Tibial nerve (tissue), 4 donors: Measurements from ENCODE around the gene TBC1D22A. TPM values are rescaled to one million over a fixed set of nuclear protein-coding genes. Genes with fewer than 3 reads are reported as not detected.

Experiments used
- DNase-seq, 2 donors: peaks; one replicate each; pipeline ENCODE4 v3.0.0-alpha.2; 2019; ENCODE audit warnings: low spot score in 2 of 2
- H3K27ac ChIP-seq, 4 donors: fragments of 200-600 bp; sonication (generic) in 3 of 4; one replicate each; pipeline ENCODE4 v1.5.1; 2017 to 2019; ENCODE audit warnings: mild to moderate bottlenecking in 1 of 4
- H3K27me3 ChIP-seq, 2 donors: fragments of 200-600 bp; sonication (generic) in 1 of 2; one replicate each; pipeline versions ENCODE4 v1.5.1 to v1.6.0; 2017 to 2019
- H3K36me3 ChIP-seq, 3 donors: fragments of 200-600 bp; sonication (generic); one replicate each; pipeline ENCODE4 v1.5.1; 2018 to 2019
- H3K4me1 ChIP-seq, 4 donors: fragments of 200-600 bp; sonication (generic) in 3 of 4; one replicate each; pipeline ENCODE4 v1.5.1; 2017 to 2019
- H3K4me3 ChIP-seq, 4 donors: fragments of 200-600 bp; sonication (generic) in 3 of 4; one replicate each; pipeline ENCODE4 v1.5.1; 2017 to 2019; ENCODE audit warnings: mild to moderate bottlenecking in 1 of 4, moderate library complexity in 1 of 4
- H3K9me3 ChIP-seq, 4 donors: fragments of 200-600 bp; sonication (generic) in 3 of 4; one replicate each; pipeline ENCODE4 v1.5.1; 2017 to 2019
- CTCF ChIP-seq, 5 experiments: fragments of 200-600 bp in 3 of 5; fragments of 450-650 bp in 2 of 5; sonication (generic) in 3 of 5; IDR thresholded peaks; one replicate each; pipeline ENCODE4 v1.5.1; 2016 to 2019; ENCODE audit warnings: antibody characterized with exemption in 5 of 5, mild to moderate bottlenecking in 3 of 5, moderate library complexity in 2 of 5
- EP300 ChIP-seq, 2 donors: sonication (generic); formaldehyde crosslinking; IDR thresholded peaks; one replicate each; pipeline ENCODE4 v1.6.1; 2017; ENCODE audit warnings: antibody characterized with exemption in 2 of 2, mild to moderate bottlenecking in 1 of 2
- POLR2A ChIP-seq, 2 donors: fragments of 450-650 bp; IDR thresholded peaks; one replicate each; pipeline ENCODE4 v1.6.1; 2017; ENCODE audit warnings: antibody characterized with exemption in 2 of 2, mild to moderate bottlenecking in 2 of 2, moderate library complexity in 2 of 2
- WGBS, 2 donors: methylation state at CpG; one replicate each; pipeline ENCODE4 v1.1.5; 2018; 5-methylcytosine and 5-hydroxymethylcytosine counted together
- total RNA-seq, 4 donors: library from RNA; depleted of rRNA; stranded (reverse); fragments of >200 nt; gene quantifications; one replicate each; pipeline ENCODE4 v1.1.0, GENCODE V29; 2016

The TBC1D22A gene
- total RNA-seq, 4 donors from 2014 or later: 27.3 to 35.4 (median 29.3) TPM

- H3K4me3 ChIP-seq: no peak overlapping the region
- no peaks in the 10 kb centered on the region for H3K4me1 ChIP-seq
- TF ChIP-seq EP300 (IDR thresholded peaks at IDR 0.05) (no peak), CTCF (IDR thresholded peaks at IDR 0.05) (no peak), POLR2A (IDR thresholded peaks at IDR 0.05) (no peak)
- no peak for DNase-seq
- H3K27me3 ChIP-seq: no peaks in the 10 kb centered on the region
- H3K27ac ChIP-seq: no peak overlapping the region
- no peaks in the 10 kb centered on the region for H3K9me3 ChIP-seq
- peaks cover 0 to 27% (median 0%) of the 10 kb centered on the region in 3 donors for H3K36me3 ChIP-seq
- 94 to 100% methylated on average over 1 to 2 of the region's 2 CpGs for WGBS, 2 donors
Observed at GRCh38 chr22:47142427-47143046, 380.1 kb downstream of the TBC1D22A start.

DNA sequence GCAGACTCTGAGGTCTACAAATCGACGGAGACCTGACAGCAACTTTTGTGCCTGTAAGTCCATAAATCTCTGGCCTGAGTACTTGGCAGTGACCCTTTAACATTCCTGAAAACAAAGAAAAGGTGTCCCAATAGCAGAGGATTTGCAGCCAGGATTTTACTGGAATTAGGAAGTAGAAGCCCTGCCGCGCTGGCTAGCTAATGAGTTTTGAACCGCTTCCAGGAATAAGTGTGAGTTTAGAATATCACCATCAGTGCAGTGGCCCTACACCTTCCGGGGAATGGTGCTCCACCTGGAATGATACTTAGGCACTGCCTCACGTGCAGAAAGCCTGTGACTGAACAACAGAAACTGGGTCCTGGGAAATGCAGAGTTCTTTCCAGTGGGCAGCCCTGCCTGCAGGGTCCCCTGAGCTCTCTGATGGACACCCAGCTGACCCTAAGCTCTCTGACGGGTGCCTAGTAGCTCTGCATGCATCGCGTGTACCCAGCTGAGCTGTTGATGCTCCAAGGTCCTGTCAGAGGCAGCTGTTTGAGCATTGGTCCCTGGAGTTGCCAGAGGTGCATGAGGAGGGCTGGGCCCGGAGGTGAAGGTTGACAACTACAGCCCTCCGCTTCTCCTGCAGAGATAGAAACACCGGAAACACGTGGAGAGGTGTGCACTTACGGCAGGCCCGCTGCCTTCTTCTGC, 380.9 kb downstream of the TBC1D22A start:
- no peaks in the 10 kb centered on the region for H3K4me1 ChIP-seq
- no peak overlapping the region for H3K27ac ChIP-seq
- H3K4me3 ChIP-seq: no peak overlapping the region
- no peak for DNase-seq
- H3K9me3 ChIP-seq: no peaks in the 10 kb centered on the region
- no peaks in the 10 kb centered on the region for H3K27me3 ChIP-seq
- H3K36me3 ChIP-seq: peaks cover 0 to 19% (median 0%) of the 10 kb centered on the region in 3 donors
- no peak for TF ChIP-seq POLR2A (IDR thresholded peaks at IDR 0.05)
- TF ChIP-seq CTCF (IDR thresholded peaks at IDR 0.05): no peak
- TF ChIP-seq EP300 (IDR thresholded peaks at IDR 0.05): no peak
- 73 to 86% methylated on average over 13 to 16 of the region's 16 CpGs for WGBS, 2 donors

GRCh38 chr22:47144076-47144765, 381.8 kb downstream of the TBC1D22A start:
- Histone ChIP-seq H3K27me3 (no peaks in the 10 kb centered on the region), H3K9me3 (no peaks in the 10 kb centered on the region), H3K4me3 (no peak overlapping the region), H3K27ac (no peak overlapping the region), H3K36me3 (peaks cover 0 to 15% (median 0%) of the 10 kb centered on the region in 3 donors), H3K4me1 (no peaks in the 10 kb centered on the region)
- no peak for DNase-seq
- no peak for TF ChIP-seq POLR2A (IDR thresholded peaks at IDR 0.05)
- no peak for TF ChIP-seq EP300 (IDR thresholded peaks at IDR 0.05)
- TF ChIP-seq CTCF (IDR thresholded peaks at IDR 0.05): no peak
- 93 to 96% methylated on average over 17 to 20 of the region's 24 CpGs for WGBS, 2 donors

DNA sequence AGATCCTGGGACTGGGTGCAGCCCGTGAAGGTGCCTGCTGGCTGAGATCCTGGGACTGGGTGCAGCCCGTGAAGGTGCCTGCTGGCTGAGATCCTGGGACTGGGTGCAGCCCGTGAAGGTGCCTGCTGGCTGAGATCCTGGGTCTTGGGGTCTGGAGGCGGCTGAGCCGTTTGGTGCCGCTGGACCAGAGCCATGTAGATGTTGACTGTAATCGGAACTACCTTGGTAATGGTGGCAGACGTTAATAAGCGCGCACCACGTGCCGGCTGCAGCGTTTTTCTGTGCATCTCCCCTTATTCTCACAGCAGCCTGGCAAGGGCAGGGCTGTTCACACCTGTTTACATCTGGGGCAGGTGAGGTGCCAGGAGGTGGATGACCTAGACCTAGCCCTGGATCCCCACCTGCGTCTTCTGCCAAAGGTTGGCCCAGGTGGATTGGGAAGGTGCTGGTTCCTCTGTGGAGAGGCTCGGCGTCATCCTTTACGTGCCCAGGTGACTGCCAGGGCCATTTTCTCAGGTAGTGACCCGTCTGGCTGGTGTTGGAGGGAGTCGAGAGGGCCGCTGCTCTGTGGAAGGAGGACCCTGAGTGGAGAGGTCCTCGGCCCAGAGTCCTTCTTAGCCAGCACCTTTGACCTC, 382.5 kb downstream of the TBC1D22A start:
- peaks cover 0 to 11% (median 0%) of the 10 kb centered on the region in 3 donors for H3K36me3 ChIP-seq
- WGBS, 2 donors: 89 to 91% methylated on average over 17 to 18 of the region's 21 CpGs
- no peak overlapping the region for H3K27ac ChIP-seq
- H3K4me1 ChIP-seq: no peaks in the 10 kb centered on the region
- no peak overlapping the region for H3K4me3 ChIP-seq
- no peak for DNase-seq
- no peaks in the 10 kb centered on the region for H3K27me3 ChIP-seq
- TF ChIP-seq CTCF (IDR thresholded peaks at IDR 0.05) (no peak), EP300 (IDR thresholded peaks at IDR 0.05) (no peak), POLR2A (IDR thresholded peaks at IDR 0.05) (no peak)
- H3K9me3 ChIP-seq: no peaks in the 10 kb centered on the region
